CD4-positive, CD25-positive, alpha-beta regulatory T cell (primary cell): ENCODE measurements around the gene PYGB. TPM values are rescaled to one million over a fixed set of nuclear protein-coding genes. Genes with fewer than 3 reads are reported as not detected.
"Not testable (repeated sequence)": the region's sequence is repeated elsewhere in the genome, so short reads cannot be mapped to it uniquely, and the experiment has no call there.

Experiments
- ATAC-seq, 2 donors: fragments of 150-1000 bp; cut with Tn5 transposase; one replicate each; pipeline ENCODE4 v1.10.0; 2021; ENCODE audit warnings: low read depth in 2 of 2, moderate number of reproducible peaks in 2 of 2, moderate library complexity in 1 of 2
- DNase-seq, 3 donors: peaks; one replicate each; pipeline versions ENCODE4 v3.0.0 to v3.0.0-alpha.2; 2012 to 2022; ENCODE audit warnings: mixed read lengths in 1 of 3
- H3K27ac ChIP-seq: one replicate; pipeline ENCODE4 v1.7.0; 2013; ENCODE audit warnings: mild to moderate bottlenecking, low read length; ENCODE audit not compliant: insufficient read depth, poor library complexity, severe bottlenecking
- H3K27me3 ChIP-seq: one replicate; pipeline ENCODE4 v1.7.0; 2013; ENCODE audit warnings: low read length; ENCODE audit not compliant: control insufficient read depth, insufficient read depth
- H3K36me3 ChIP-seq: one replicate; pipeline ENCODE4 v1.7.0; 2013; ENCODE audit warnings: mild to moderate bottlenecking, low read length, moderate library complexity; ENCODE audit not compliant: control insufficient read depth, insufficient read depth
- H3K4me1 ChIP-seq: 2 replicates; pipeline ENCODE4 v1.7.0; 2013; ENCODE audit warnings: mild to moderate bottlenecking, low read length; ENCODE audit not compliant: insufficient read depth, control insufficient read depth, poor library complexity, severe bottlenecking
- H3K4me3 ChIP-seq: one replicate; pipeline ENCODE4 v1.7.0; 2013; ENCODE audit warnings: low read depth, mild to moderate bottlenecking, low read length, moderate library complexity
- H3K9me3 ChIP-seq, 2 experiments: 1 replicate in 1 of 2; 2 replicates in 1 of 2; pipeline ENCODE4 v1.7.0; 2013; ENCODE audit warnings: low read length in 2 of 2, mild to moderate bottlenecking in 1 of 2, moderate library complexity in 1 of 2; ENCODE audit not compliant: control insufficient read depth in 2 of 2
- H3K27ac Mint-ChIP-seq, 3 donors: one replicate each; pipeline ENCODE4 v1.8.0; 2020 to 2022; ENCODE audit warnings: mild to moderate bottlenecking in 3 of 3, mixed read lengths in 3 of 3, moderate library complexity in 2 of 3
- H3K27me3 Mint-ChIP-seq: one replicate; pipeline ENCODE4 v1.8.0; 2022; ENCODE audit warnings: mild to moderate bottlenecking, mixed read lengths
- H3K36me3 Mint-ChIP-seq: one replicate; pipeline ENCODE4 v1.8.0; 2020; ENCODE audit warnings: mixed read lengths
- H3K4me1 Mint-ChIP-seq, 4 donors: one replicate each; pipeline ENCODE4 v1.8.0; 2020 to 2022; ENCODE audit warnings: mixed read lengths in 4 of 4, mild to moderate bottlenecking in 1 of 4
- H3K4me3 Mint-ChIP-seq, 4 donors: one replicate each; pipeline ENCODE4 v1.8.0; 2020 to 2022; ENCODE audit warnings: mild to moderate bottlenecking in 4 of 4, mixed read lengths in 4 of 4, moderate library complexity in 3 of 4
- H3K9me3 Mint-ChIP-seq, 7 donors: one replicate each; pipeline ENCODE4 v1.8.0; 2020 to 2022; ENCODE audit warnings: mixed read lengths in 7 of 7, mild to moderate bottlenecking in 3 of 7, moderate library complexity in 2 of 7
- polyA plus RNA-seq, 4 donors: library from polyadenylated mRNA; unstranded; fragments of 300-500 nt; fragmentation: Illumina TruSeq; gene quantifications; one replicate each; pipeline ENCODE4 v1.2.3, GENCODE V29; 2021
- total RNA-seq: library from RNA; stranded (reverse); gene quantifications from one replicate; pipeline ENCODE4 v1.2.3, GENCODE V29; 2022

PYGB gene
- total and polyA plus RNA-seq, 5 donors from 2014 or later, result 37.2 to 64.6 (median 45.4) TPM

GRCh38 chr20:25259788-25260254 is 11.9 kb downstream of the PYGB start:
- H3K36me3 ChIP-seq, result peaks cover 12% of the 10 kb centered on the region
- ATAC-seq (peak; percentile 37 to 56), DNase-seq (peak in 2 of 3 donors; percentile 33 to 41)
- Mint-ChIP-seq H3K27me3 (no peaks in the 10 kb centered on the region), H3K4me1 (peaks cover 0 to 76% (median 19%) of the 10 kb centered on the region in 4 donors), H3K9me3 (peaks cover 0 to 3% (median 0%) of the 10 kb centered on the region in 7 donors), H3K36me3 (peaks cover 32% of the 10 kb centered on the region), H3K27ac (peak overlapping the region; percentile 75 to 97 (median 95)), H3K4me3 (peak overlapping the region; percentile 43 to 77 (median 46))
- no peaks in the 10 kb centered on the region for H3K9me3 ChIP-seq
- H3K4me3 ChIP-seq, result no peak overlapping the region
- H3K27me3 ChIP-seq, result no peaks in the 10 kb centered on the region
- peaks cover 15% of the 10 kb centered on the region for H3K4me1 ChIP-seq
- peak overlapping the region; percentile 33 for H3K27ac ChIP-seq

- H3K9me3 Mint-ChIP-seq, ATAC-seq, H3K27me3 Mint-ChIP-seq, H3K9me3 ChIP-seq, H3K27me3 ChIP-seq, H3K4me3 ChIP-seq: not testable (repeated sequence)
- Histone ChIP-seq H3K27ac (peak overlapping the region; percentile 14), H3K36me3 (peaks cover 12% of the 10 kb centered on the region), H3K4me1 (peaks cover 12% of the 10 kb centered on the region)
- Mint-ChIP-seq H3K27ac (peak overlapping the region; percentile 75 to 95 (median 80)), H3K4me3 (peak overlapping the region in 3 of 4 donors; percentile 43 to 65 (median 48)), H3K4me1 (peaks cover 1 to 68% (median 18%) of the 10 kb centered on the region in 4 donors), H3K36me3 (peaks cover 33% of the 10 kb centered on the region)
- peak in 2 of 3 donors; percentile 50 to 52 for DNase-seq
Measured at GRCh38 chr20:25260770-25261437, 13.0 kb downstream of the PYGB start.

DNA sequence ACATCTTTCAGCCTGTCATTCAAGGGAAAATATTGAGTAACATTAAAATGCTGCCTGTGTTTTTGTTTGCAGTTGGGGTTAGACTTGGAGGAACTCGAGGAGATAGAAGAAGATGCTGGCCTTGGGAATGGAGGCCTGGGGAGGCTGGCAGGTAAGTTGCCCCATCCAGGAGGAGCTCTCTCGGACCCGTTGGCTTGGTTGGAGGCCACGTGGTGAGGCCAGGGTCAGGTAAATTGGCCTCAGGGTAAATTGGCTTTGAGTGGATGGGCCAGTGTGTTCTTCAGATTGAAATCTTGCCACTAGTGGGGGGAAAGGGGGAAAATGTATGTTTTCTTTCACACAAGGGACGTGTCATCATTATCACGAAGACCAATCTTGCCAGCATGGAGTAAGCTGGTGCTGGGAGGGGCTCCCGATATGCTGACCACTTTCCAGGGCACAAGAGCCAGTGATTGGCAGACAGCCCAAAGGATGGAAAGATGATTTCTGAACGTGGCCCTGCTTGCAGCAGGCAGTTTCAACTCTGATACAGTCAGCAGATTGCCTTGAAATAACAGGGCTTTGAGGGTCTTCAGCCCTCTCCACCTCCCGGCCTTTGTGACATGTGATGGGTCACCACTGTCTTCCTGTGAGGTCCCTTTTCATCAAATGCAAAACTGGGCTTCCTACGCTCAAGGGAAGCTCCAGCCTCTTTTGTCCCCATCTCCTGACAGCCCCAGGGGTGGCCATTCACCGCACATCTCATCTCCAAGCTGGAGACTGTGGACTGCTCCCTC is 21.4 kb downstream of the PYGB start:
- no peak for ATAC-seq
- Histone ChIP-seq H3K27me3 (no peaks in the 10 kb centered on the region), H3K27ac (no peak overlapping the region), H3K4me1 (no peaks in the 10 kb centered on the region), H3K4me3 (no peak overlapping the region), H3K9me3 (no peaks in the 10 kb centered on the region), H3K36me3 (peaks cover 37% of the 10 kb centered on the region)
- Mint-ChIP-seq H3K4me3 (no peak overlapping the region), H3K9me3 (no peaks in the 10 kb centered on the region), H3K27ac (peak overlapping the region in 2 of 3 donors; percentile 5 to 72), H3K4me1 (peaks cover 0 to 13% (median 8%) of the 10 kb centered on the region in 4 donors), H3K27me3 (no peaks in the 10 kb centered on the region), H3K36me3 (peaks cover 37% of the 10 kb centered on the region)
- no peak for DNase-seq

DNA sequence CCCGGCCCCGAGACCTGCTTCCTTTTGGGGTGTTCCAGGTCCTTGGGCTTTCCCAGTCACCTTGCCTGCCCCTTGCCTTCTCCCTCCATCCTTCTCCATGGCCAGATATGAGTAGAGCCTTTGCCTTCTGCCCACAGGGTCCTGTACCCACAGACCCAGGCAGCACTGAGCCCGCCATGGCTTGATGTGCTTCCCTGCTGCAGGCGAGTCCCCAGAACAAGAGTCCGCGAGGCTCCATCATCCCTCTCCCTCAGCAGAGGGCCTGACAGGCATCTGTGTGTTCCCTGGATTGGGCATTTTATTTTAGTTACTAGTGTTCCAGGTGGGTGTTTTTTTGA is 21.9 kb downstream of the PYGB start:
- ATAC-seq (no peak), DNase-seq (no peak)
- no peak overlapping the region for H3K4me3 ChIP-seq
- H3K9me3 Mint-ChIP-seq, result no peaks in the 10 kb centered on the region
- H3K9me3 ChIP-seq, result no peaks in the 10 kb centered on the region
- H3K36me3 Mint-ChIP-seq, result peaks cover 32% of the 10 kb centered on the region
- H3K27ac Mint-ChIP-seq, result peak overlapping the region in 1 of 3 donors; percentile 72
- no peak overlapping the region for H3K27ac ChIP-seq
- no peaks in the 10 kb centered on the region for H3K4me1 ChIP-seq
- H3K4me1 Mint-ChIP-seq, result peaks cover 0 to 13% (median 8%) of the 10 kb centered on the region in 4 donors
- H3K27me3 ChIP-seq, result no peaks in the 10 kb centered on the region
- no peaks in the 10 kb centered on the region for H3K27me3 Mint-ChIP-seq
- peaks cover 41% of the 10 kb centered on the region for H3K36me3 ChIP-seq
- H3K4me3 Mint-ChIP-seq, result no peak overlapping the region

- Histone ChIP-seq H3K9me3 (no peaks in the 10 kb centered on the region), H3K36me3 (peaks cover 50% of the 10 kb centered on the region)
- peaks cover 37% of the 10 kb centered on the region for H3K36me3 Mint-ChIP-seq
Measured at GRCh38 chr20:25270829-25271251, 23.0 kb downstream of the PYGB start.

GRCh38 chr20:25271486-25272222 is 23.8 kb downstream of the PYGB start:
- Histone ChIP-seq H3K27ac (no peak overlapping the region), H3K4me3 (no peak overlapping the region), H3K4me1 (no peaks in the 10 kb centered on the region), H3K9me3 (no peaks in the 10 kb centered on the region), H3K36me3 (peaks cover 50% of the 10 kb centered on the region), H3K27me3 (no peaks in the 10 kb centered on the region)
- no peaks in the 10 kb centered on the region for H3K27me3 Mint-ChIP-seq
- DNase-seq, result no peak
- H3K9me3 Mint-ChIP-seq, result no peaks in the 10 kb centered on the region
- peaks cover 37% of the 10 kb centered on the region for H3K36me3 Mint-ChIP-seq
- H3K4me3 Mint-ChIP-seq, result no peak overlapping the region
- peaks cover 0 to 10% (median 4%) of the 10 kb centered on the region in 4 donors for H3K4me1 Mint-ChIP-seq
- ATAC-seq, result no peak
- no peak overlapping the region for H3K27ac Mint-ChIP-seq

More at GRCh38 chr20:25270829-25271251, 23.0 kb downstream of the PYGB start:
- DNase-seq (no peak), ATAC-seq (no peak)
- H3K4me3 Mint-ChIP-seq, result no peak overlapping the region
- no peaks in the 10 kb centered on the region for H3K9me3 Mint-ChIP-seq
- Histone ChIP-seq H3K4me3 (no peak overlapping the region), H3K27ac (no peak overlapping the region), H3K4me1 (no peaks in the 10 kb centered on the region), H3K27me3 (no peaks in the 10 kb centered on the region)
- peaks cover 0 to 13% (median 8%) of the 10 kb centered on the region in 4 donors for H3K4me1 Mint-ChIP-seq
- H3K27me3 Mint-ChIP-seq, result no peaks in the 10 kb centered on the region
- H3K27ac Mint-ChIP-seq, result peak overlapping the region in 1 of 3 donors; percentile 51

DNA sequence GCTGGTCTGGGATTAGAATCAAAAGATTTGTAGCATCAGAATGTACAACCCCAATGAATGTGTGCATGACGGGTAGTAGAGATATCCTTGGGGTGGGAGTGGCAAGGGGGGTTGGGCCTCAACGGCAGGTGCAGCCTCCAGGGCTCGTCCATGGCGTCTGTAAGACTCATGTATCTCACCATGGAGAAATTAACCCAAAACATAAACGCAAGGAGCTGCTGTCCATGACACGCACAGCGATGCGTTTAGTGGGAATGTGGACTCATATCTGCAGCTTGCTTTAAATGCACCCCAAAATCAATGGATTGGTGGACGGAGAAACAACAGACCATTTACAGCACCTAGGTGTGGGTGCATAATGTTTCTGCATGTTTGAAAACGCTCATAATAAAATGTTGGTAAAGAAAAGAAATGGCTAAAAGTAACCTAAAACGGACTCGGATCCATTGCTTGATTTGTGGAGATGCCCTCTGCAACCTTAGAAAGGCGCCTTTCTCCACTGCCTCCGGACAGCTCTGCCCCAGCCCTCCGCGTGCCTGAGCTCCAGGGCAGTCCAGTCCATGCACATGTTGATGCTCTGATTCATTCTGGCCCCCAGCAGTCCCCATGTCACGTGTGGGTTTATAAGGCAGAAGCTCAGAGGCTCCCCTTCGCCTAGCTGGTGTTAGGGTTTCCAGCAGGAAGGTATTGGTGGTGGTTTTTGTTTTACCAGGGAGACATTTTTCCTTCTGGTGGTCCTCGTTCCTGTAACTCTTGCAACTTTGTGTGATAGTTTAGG is 24.5 kb downstream of the PYGB start:
- peaks cover 37% of the 10 kb centered on the region for H3K36me3 Mint-ChIP-seq
- H3K4me3 Mint-ChIP-seq, result no peak overlapping the region
- Histone ChIP-seq H3K27ac (no peak overlapping the region), H3K4me1 (no peaks in the 10 kb centered on the region), H3K36me3 (peaks cover 56% of the 10 kb centered on the region), H3K27me3 (no peaks in the 10 kb centered on the region), H3K4me3 (no peak overlapping the region), H3K9me3 (no peaks in the 10 kb centered on the region)
- no peaks in the 10 kb centered on the region for H3K27me3 Mint-ChIP-seq
- peaks cover 0 to 3% (median 1%) of the 10 kb centered on the region in 4 donors for H3K4me1 Mint-ChIP-seq
- no peak overlapping the region for H3K27ac Mint-ChIP-seq
- ATAC-seq (no peak), DNase-seq (no peak)
- H3K9me3 Mint-ChIP-seq, result no peaks in the 10 kb centered on the region
